Mesangial cell (primary cell): ENCODE data around the gene KRT84. TPM values are rescaled to one million over a fixed set of nuclear protein-coding genes. Genes with fewer than 3 reads are reported as not detected.

Experiments used
- total RNA-seq: library from RNA; depleted of rRNA; stranded (reverse); fragments of >200 nt; gene quantifications from 2 replicates; pipeline ENCODE4 v1.2.3, GENCODE V29; 2015

The KRT84 gene
- not detected in 2 replicates for total RNA-seq

GRCh38 chr12:52385226-52385702, at the start of gene KRT84:
TSS of gene KRT84 (minus strand) at chr12:52385652. CDS start at chr12:52385585, 67 bp downstream.

GRCh38 chr12:52434081-52434733, 48.8 kb upstream of the KRT84 start, which contains the start of gene KRT75:
TSS of gene KRT75 (minus strand) at chr12:52434371. CDS start at chr12:52434304, 67 bp downstream.

GRCh38 chr12:52405922-52406385, 20.5 kb upstream of the KRT84 start, which contains the start of gene KRT82:
TSS of gene KRT82 (minus strand) at chr12:52406335. CDS start at chr12:52406277, 58 bp downstream.

GRCh38 chr12:52366738-52367485, 18.5 kb downstream of the KRT84 start, which contains the start of gene KRT85:
TSS of gene KRT85 (minus strand) at chr12:52367481. CDS start at chr12:52367405, 76 bp downstream.

Other genes with a start within 250 kb of the KRT84 start
- gene KRT80, start 193.6 kb downstream of the KRT84 start, total RNA-seq = 14.8 and 16.4 TPM in 2 replicates
- gene KRT7, start 152.4 kb downstream of the KRT84 start, total RNA-seq = 67.6 and 135 TPM in 2 replicates
- 0.13 and 0.16 TPM in 2 replicates for gene KRT86, start 111.0 kb downstream of the KRT84 start, total RNA-seq
- gene KRT81, start 94.1 kb downstream of the KRT84 start, total RNA-seq = 1.0 TPM in 1 of 2 replicates, not detected in the other
- gene KRT83, start 64.3 kb downstream of the KRT84 start, total RNA-seq = not detected in 2 replicates
- gene KRT85, start 18.2 kb downstream of the KRT84 start, total RNA-seq = not detected in 2 replicates
- not detected in 2 replicates for gene KRT82, start 20.7 kb upstream of the KRT84 start, total RNA-seq
- not detected in 2 replicates for gene KRT75, start 48.7 kb upstream of the KRT84 start, total RNA-seq
- gene KRT6B, start 66.5 kb upstream of the KRT84 start, total RNA-seq = not detected in 2 replicates
- gene KRT6C, start 88.2 kb upstream of the KRT84 start, total RNA-seq = not detected in 2 replicates
- gene KRT6A, start 107.6 kb upstream of the KRT84 start, total RNA-seq = not detected in 2 replicates
- gene KRT5, start 134.7 kb upstream of the KRT84 start, total RNA-seq = not detected in 2 replicates
- gene KRT71, start 167.5 kb upstream of the KRT84 start, total RNA-seq = not detected in 2 replicates
- gene KRT74, start 188.2 kb upstream of the KRT84 start, total RNA-seq = not detected in 2 replicates
- not detected in 2 replicates for gene KRT72, start 215.8 kb upstream of the KRT84 start, total RNA-seq
- not detected in 2 replicates for gene KRT73, start 232.9 kb upstream of the KRT84 start, total RNA-seq